IPS DF 6.9 (cell line): ENCODE results near the gene ADCY1.

Experiments
- DNase-seq: peaks from one replicate; pipeline ENCODE4 v3.0.0-alpha.2; 2013; ENCODE audit warnings: low read depth, low spot score
- H3K27ac ChIP-seq: one replicate; pipeline ENCODE4 v1.5.1; 2013; ENCODE audit warnings: low read length, control low read depth
- H3K27me3 ChIP-seq: 2 replicates; pipeline ENCODE4 v1.6.1; 2013; ENCODE audit warnings: mild to moderate bottlenecking, low read length; ENCODE audit not compliant: control insufficient read depth, insufficient read depth
- H3K36me3 ChIP-seq: 2 replicates; pipeline ENCODE4 v1.6.1; 2013; ENCODE audit warnings: low read length; ENCODE audit not compliant: control insufficient read depth, insufficient read depth
- H3K4me1 ChIP-seq: 2 replicates; pipeline ENCODE4 v1.6.1; 2013; ENCODE audit warnings: low read length; ENCODE audit not compliant: control insufficient read depth, insufficient read depth
- H3K4me3 ChIP-seq: 2 replicates; pipeline ENCODE4 v1.5.1; 2013; ENCODE audit warnings: mild to moderate bottlenecking, low read length
- H3K9me3 ChIP-seq: 2 replicates; pipeline ENCODE4 v1.6.1; 2013; ENCODE audit warnings: low read length, inconsistent platforms; ENCODE audit not compliant: control insufficient read depth, insufficient read depth
- whole genome bisulfite sequencing: extraction: QIAGEN DNeasy Blood & Tissue Kit; methylation state at CpG from one replicate; pipeline ENCODE4 v1.1.7; 2013; ENCODE audit warnings: mixed read lengths, missing lambda C conversion rate; ENCODE audit not compliant: insufficient read length, insufficient coverage; 5-methylcytosine and 5-hydroxymethylcytosine counted together

The ADCY1 gene

GRCh38 chr7:45576249-45576929 is 2.2 kb downstream of the ADCY1 start:
- no CpG with 5 or more reads among the region's 12 CpGs for WGBS
- Histone ChIP-seq H3K4me3 (no peak overlapping the region), H3K36me3 (no peaks in the 10 kb centered on the region), H3K4me1 (peaks cover 5% of the 10 kb centered on the region), H3K9me3 (no peaks in the 10 kb centered on the region), H3K27ac (no peak overlapping the region), H3K27me3 (peaks cover 17% of the 10 kb centered on the region)
- no peak for DNase-seq

- H3K9me3 ChIP-seq: no peaks in the 10 kb centered on the region
- H3K36me3 ChIP-seq: no peaks in the 10 kb centered on the region
- peaks cover 11% of the 10 kb centered on the region for H3K4me1 ChIP-seq
- H3K27ac ChIP-seq: no peak overlapping the region
- no CpG with 5 or more reads among the region's 3 CpGs for WGBS
- peaks cover 17% of the 10 kb centered on the region for H3K27me3 ChIP-seq
- H3K4me3 ChIP-seq: no peak overlapping the region
- no peak for DNase-seq
These were observed 3.9 kb downstream of the ADCY1 start for GRCh38 chr7:45578022-45578421.

- Histone ChIP-seq H3K4me3 (no peak overlapping the region), H3K4me1 (peaks cover 13% of the 10 kb centered on the region)
- WGBS: no CpG with 5 or more reads among the region's 1 CpG
These were observed 4.3 kb downstream of the ADCY1 start for GRCh38 chr7:45578467-45578866.

GRCh38 chr7:45579391-45579801 is 5.2 kb downstream of the ADCY1 start:
- Histone ChIP-seq H3K27me3 (peaks cover 14% of the 10 kb centered on the region), H3K27ac (no peak overlapping the region), H3K4me3 (no peak overlapping the region), H3K9me3 (no peaks in the 10 kb centered on the region), H3K4me1 (peaks cover 15% of the 10 kb centered on the region), H3K36me3 (no peaks in the 10 kb centered on the region)
- no peak for DNase-seq
- no CpG with 5 or more reads among the region's 7 CpGs for WGBS

More at GRCh38 chr7:45578467-45578866, 4.3 kb downstream of the ADCY1 start:
- no peaks in the 10 kb centered on the region for H3K9me3 ChIP-seq
- DNase-seq: no peak
- peaks cover 14% of the 10 kb centered on the region for H3K27me3 ChIP-seq
- no peak overlapping the region for H3K27ac ChIP-seq
- H3K36me3 ChIP-seq: no peaks in the 10 kb centered on the region

- WGBS: no CpG with 5 or more reads among the region's 16 CpGs
- Histone ChIP-seq H3K4me3 (no peak overlapping the region), H3K4me1 (peaks cover 15% of the 10 kb centered on the region), H3K27ac (no peak overlapping the region), H3K36me3 (no peaks in the 10 kb centered on the region), H3K9me3 (no peaks in the 10 kb centered on the region), H3K27me3 (peaks cover 9% of the 10 kb centered on the region)
- no peak for DNase-seq
These were observed 6.1 kb downstream of the ADCY1 start for GRCh38 chr7:45580053-45580872.

- no peaks in the 10 kb centered on the region for H3K36me3 ChIP-seq
- no peak overlapping the region for H3K4me3 ChIP-seq
- peaks cover 12% of the 10 kb centered on the region for H3K4me1 ChIP-seq
- H3K9me3 ChIP-seq: no peaks in the 10 kb centered on the region
- H3K27me3 ChIP-seq: no peaks in the 10 kb centered on the region
- no CpG with 5 or more reads among the region's 6 CpGs for WGBS
- no peak overlapping the region for H3K27ac ChIP-seq
- no peak for DNase-seq
These were observed 7.2 kb downstream of the ADCY1 start for GRCh38 chr7:45581271-45581780.

GRCh38 chr7:45582136-45582749 is 8.1 kb downstream of the ADCY1 start:
- H3K27me3 ChIP-seq: no peaks in the 10 kb centered on the region
- DNase-seq: no peak
- peaks cover 14% of the 10 kb centered on the region for H3K4me1 ChIP-seq
- H3K4me3 ChIP-seq: no peak overlapping the region
- no peaks in the 10 kb centered on the region for H3K9me3 ChIP-seq
- no CpG with 5 or more reads among the region's 5 CpGs for WGBS
- H3K27ac ChIP-seq: no peak overlapping the region
- H3K36me3 ChIP-seq: no peaks in the 10 kb centered on the region

- no CpG with 5 or more reads among the region's 9 CpGs for WGBS
- no peaks in the 10 kb centered on the region for H3K36me3 ChIP-seq
- H3K4me1 ChIP-seq: peaks cover 14% of the 10 kb centered on the region
- H3K27me3 ChIP-seq: no peaks in the 10 kb centered on the region
- no peak overlapping the region for H3K4me3 ChIP-seq
- no peaks in the 10 kb centered on the region for H3K9me3 ChIP-seq
- DNase-seq: no peak
- no peak overlapping the region for H3K27ac ChIP-seq
These were observed 8.7 kb downstream of the ADCY1 start for GRCh38 chr7:45582868-45583277.

GRCh38 chr7:45583296-45583695 is 9.1 kb downstream of the ADCY1 start:
- no peak overlapping the region for H3K27ac ChIP-seq
- H3K9me3 ChIP-seq: no peaks in the 10 kb centered on the region
- no peak for DNase-seq
- H3K36me3 ChIP-seq: no peaks in the 10 kb centered on the region
- WGBS: no CpG with 5 or more reads among the region's 2 CpGs
- no peaks in the 10 kb centered on the region for H3K27me3 ChIP-seq
- H3K4me1 ChIP-seq: peaks cover 14% of the 10 kb centered on the region
- no peak overlapping the region for H3K4me3 ChIP-seq
